ENCODE data around the gene MTMR2. TPM values are rescaled to one million over a fixed set of nuclear protein-coding genes. Genes with fewer than 3 reads are reported as not detected.

Gene MTMR2
- total and polyA plus RNA-seq, 9 of the 15 experiments (the other 6 are each of a cell fraction or from before 2014, with no cell fraction given): 12.6 to 35.8 (median 25.2) TPM

DNA sequence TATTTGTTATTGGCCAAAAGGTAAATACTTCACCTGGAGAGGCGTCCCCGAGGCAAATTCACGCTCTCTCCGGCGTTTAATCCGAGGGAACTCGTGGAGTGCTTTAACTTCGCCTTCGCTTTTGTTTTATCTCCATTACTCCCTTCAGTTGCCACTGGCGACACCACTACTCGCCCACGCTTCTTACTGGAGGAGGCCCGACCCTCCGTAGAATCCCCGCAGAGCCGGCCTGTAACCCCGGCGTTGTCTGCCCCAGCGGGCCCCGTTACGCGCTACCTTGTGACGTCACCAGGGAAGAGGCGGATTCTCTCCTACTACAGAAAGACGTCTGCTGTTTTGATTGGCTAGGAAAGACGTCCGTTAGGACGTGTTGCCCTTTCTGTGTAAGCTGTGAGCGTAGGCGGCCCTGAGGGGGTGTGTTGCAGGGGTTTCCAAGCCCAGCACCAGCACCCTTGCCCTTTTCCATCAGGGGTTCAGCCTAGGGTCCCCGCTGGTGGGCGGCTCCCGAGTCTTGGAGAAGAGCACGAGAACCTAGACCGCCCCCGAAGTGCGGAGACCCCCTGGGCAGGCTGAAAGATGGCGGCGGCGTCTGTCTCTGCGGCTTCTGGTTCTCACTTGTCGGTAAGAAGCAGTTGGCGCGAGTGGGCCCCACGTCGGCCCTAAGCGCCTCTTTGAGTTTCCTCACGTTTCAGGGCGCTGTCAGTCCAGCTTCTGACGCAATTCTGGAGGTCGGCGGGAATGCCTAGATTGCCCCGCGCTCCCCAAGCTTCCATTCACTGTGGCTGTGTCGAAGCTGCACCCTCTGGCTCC lies 133.6 kb downstream of the MTMR2 start, which contains the start of gene CEP57 (continued):
- TF ChIP-seq, protein P1, sequence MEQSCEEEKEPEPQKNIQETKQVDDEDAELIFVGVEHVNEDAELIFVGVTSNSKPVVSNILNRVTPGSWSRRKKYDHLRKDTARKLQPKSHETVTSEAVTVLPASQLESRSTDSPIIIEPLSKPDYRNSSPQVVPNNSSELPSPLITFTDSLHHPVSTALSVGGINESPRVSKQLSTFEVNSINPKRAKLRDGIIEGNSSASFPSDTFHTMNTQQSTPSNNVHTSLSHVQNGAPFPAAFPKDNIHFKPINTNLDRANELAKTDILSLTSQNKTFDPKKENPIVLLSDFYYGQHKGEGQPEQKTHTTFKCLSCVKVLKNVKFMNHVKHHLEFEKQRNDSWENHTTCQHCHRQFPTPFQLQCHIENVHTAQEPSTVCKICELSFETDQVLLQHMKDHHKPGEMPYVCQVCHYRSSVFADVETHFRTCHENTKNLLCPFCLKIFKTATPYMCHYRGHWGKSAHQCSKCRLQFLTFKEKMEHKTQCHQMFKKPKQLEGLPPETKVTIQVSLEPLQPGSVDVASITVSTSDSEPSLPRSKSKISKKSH (CRISPR knock-in tag; IDR thresholded peaks at IDR 0.05): no peak
- TF ChIP-seq PPARD (CRISPR knock-in tag; IDR thresholded peaks at IDR 0.05) (no peak), RBM25 (IDR thresholded peaks at IDR 0.05; ENCODE audit: low read depth, low read length, severe bottlenecking) (peak; percentile 7), CBX3 (IDR thresholded peaks at IDR 0.05; ENCODE audit: borderline replicate concordance in 1 of 2, low read length in 2 of 2) (0 out of 3 replicates have a peak, but pooled peaks of 1 of the 2 experiments have one; percentile 3), E2F3 (CRISPR knock-in tag; IDR thresholded peaks at IDR 0.05) (0 out of 2 replicates have a peak, but pooled peaks have one; percentile 52), RBM22 (IDR thresholded peaks at IDR 0.05; ENCODE audit: low read depth, low read length, poor library complexity, severe bottlenecking) (peak; percentile 34), CBX5 (IDR thresholded peaks at IDR 0.05; ENCODE audit: borderline replicate concordance, low read depth) (no peak)
- TF ChIP-seq, protein P2, sequence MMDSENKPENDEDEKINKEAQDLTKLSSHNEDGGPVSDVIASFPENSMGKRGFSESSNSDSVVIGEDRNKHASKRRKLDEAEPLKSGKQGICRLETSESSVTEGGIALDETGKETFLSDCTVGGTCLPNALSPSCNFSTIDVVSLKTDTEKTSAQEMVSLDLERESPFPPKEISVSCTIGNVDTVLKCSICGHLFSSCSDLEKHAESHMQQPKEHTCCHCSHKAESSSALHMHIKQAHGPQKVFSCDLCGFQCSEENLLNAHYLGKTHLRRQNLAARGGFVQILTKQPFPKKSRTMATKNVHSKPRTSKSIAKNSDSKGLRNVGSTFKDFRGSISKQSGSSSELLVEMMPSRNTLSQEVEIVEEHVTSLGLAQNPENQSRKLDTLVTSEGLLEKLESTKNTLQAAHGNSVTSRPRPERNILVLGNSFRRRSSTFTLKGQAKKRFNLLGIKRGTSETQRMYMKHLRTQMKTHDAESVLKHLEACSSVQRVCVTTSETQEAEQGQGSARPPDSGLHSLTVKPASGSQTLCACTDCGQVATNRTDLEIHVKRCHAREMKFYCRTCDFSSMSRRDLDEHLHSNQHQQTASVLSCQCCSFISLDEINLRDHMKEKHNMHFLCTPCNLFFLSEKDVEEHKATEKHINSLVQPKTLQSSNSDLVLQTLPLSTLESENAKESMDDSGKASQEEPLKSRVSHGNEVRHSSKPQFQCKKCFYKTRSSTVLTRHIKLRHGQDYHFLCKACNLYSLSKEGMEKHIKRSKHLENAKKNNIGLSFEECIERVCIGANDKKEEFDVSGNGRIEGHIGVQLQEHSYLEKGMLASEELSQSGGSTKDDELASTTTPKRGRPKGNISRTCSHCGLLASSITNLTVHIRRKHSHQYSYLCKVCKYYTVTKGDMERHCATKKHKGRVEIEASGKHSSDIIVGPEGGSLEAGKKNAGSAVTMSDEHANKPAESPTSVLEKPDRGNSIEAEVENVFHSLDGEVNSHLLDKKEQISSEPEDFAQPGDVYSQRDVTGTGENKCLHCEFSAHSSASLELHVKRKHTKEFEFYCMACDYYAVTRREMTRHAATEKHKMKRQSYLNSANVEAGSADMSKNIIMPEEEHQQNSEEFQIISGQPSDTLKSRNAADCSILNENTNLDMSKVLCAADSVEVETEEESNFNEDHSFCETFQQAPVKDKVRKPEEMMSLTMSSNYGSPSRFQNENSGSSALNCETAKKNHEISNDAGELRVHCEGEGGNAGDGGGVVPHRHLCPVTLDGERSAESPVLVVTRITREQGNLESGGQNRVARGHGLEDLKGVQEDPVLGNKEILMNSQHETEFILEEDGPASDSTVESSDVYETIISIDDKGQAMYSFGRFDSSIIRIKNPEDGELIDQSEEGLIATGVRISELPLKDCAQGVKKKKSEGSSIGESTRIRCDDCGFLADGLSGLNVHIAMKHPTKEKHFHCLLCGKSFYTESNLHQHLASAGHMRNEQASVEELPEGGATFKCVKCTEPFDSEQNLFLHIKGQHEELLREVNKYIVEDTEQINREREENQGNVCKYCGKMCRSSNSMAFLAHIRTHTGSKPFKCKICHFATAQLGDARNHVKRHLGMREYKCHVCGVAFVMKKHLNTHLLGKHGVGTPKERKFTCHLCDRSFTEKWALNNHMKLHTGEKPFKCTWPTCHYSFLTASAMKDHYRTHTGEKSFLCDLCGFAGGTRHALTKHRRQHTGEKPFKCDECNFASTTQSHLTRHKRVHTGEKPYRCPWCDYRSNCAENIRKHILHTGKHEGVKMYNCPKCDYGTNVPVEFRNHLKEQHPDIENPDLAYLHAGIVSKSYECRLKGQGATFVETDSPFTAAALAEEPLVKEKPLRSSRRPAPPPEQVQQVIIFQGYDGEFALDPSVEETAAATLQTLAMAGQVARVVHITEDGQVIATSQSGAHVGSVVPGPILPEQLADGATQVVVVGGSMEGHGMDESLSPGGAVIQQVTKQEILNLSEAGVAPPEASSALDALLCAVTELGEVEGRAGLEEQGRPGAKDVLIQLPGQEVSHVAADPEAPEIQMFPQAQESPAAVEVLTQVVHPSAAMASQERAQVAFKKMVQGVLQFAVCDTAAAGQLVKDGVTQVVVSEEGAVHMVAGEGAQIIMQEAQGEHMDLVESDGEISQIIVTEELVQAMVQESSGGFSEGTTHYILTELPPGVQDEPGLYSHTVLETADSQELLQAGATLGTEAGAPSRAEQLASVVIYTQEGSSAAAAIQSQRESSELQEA (IDR thresholded peaks at IDR 0.05; ENCODE audit: low read depth): no peak
- TF ChIP-seq, protein P3, sequence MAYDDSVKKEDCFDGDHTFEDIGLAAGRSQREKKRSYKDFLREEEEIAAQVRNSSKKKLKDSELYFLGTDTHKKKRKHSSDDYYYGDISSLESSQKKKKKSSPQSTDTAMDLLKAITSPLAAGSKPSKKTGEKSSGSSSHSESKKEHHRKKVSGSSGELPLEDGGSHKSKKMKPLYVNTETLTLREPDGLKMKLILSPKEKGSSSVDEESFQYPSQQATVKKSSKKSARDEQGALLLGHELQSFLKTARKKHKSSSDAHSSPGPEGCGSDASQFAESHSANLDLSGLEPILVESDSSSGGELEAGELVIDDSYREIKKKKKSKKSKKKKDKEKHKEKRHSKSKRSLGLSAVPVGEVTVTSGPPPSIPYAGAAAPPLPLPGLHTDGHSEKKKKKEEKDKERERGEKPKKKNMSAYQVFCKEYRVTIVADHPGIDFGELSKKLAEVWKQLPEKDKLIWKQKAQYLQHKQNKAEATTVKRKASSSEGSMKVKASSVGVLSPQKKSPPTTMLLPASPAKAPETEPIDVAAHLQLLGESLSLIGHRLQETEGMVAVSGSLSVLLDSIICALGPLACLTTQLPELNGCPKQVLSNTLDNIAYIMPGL (CRISPR knock-in tag; IDR thresholded peaks at IDR 0.05): no peak
